Erythroblast (primary cell): ENCODE measurements around the gene NDUFB2.

Experiments
- GATA1 ChIP-seq: IDR thresholded peaks from 2 replicates; pipeline ENCODE4 v1.6.1; 2011; ENCODE audit warnings: low read depth, mild to moderate bottlenecking, control low read depth, low read length, moderate library complexity
- POLR2A ChIP-seq: IDR thresholded peaks from 2 replicates; pipeline ENCODE4 v1.6.1; 2011; ENCODE audit warnings: mild to moderate bottlenecking, low read length

GRCh38 chr7:140704205-140704604, 7.7 kb downstream of the NDUFB2 start:
- TF ChIP-seq POLR2A: no peak
- TF ChIP-seq GATA1: no peak
